GM12891 (cell line): ENCODE results near the gene SRPK3.

Experiments
- POLR2A ChIP-seq: IDR thresholded peaks from 2 replicates; pipeline ENCODE4 v1.6.1; 2011; ENCODE audit warnings: low read depth, low read length, control low read depth
- POLR2AphosphoS5 ChIP-seq: IDR thresholded peaks from 2 replicates; pipeline ENCODE4 v1.6.1; 2011; ENCODE audit warnings: low read depth, low read length, control low read depth
- POU2F2 ChIP-seq: IDR thresholded peaks from 2 replicates; pipeline ENCODE4 v1.6.1; 2011; ENCODE audit warnings: low read depth, mild to moderate bottlenecking, control low read depth, low read length, moderate library complexity
- TAF1 ChIP-seq: IDR thresholded peaks from 2 replicates; pipeline ENCODE4 v1.6.1; 2011; ENCODE audit warnings: low read depth, low read length, control low read depth

DNA sequence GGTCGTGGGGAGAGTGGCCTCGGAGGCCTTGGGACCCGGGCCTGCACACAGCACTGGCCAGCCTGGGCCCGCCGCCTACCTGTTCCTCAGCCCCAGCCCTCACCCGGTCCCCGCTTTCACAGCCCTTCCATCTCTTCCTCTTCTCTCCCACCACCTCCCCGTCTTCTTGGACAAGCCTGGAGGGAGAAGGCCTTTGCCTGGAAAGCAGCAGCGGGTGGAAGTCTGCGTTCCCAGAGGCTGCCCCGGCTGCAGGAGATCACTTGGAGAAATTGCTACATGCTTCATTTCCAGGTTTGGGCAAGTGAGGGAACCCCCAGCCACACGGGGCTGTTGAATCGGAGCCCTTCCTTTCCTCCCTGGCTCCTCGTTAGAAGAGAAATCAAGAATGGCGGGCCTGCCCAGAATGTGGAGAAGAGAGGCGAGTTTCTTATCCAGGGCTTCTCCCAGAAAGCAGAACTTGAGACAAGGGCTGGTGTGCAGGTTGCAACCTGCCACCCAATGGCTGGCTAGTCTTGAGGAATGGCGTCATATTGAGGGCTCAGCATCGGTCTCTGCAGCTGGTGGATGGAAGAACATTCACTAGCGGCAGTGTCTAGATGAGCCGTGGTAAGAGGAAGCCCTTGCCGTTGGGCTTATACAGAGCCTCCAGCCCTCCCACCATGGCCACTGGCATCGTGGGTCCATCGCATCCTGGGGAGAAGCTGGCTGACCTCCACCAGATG lies 50.7 kb downstream of the SRPK3 start:
- no peak for TF ChIP-seq POLR2A
- TF ChIP-seq TAF1 = no peak
- TF ChIP-seq POLR2AphosphoS5 = no peak
- TF ChIP-seq POU2F2 = no peak
